OCI-LY7 (cell line): ENCODE results near the gene COQ8B. TPM values are rescaled to one million over a fixed set of nuclear protein-coding genes. Genes with fewer than 3 reads are reported as not detected.

ENCODE experiments used
- BruUV-seq: library from RNA; stranded (reverse); fragments of 400-500 nt; replicated peaks from 2 replicates; lab custom pipeline; 2021; lab: Mats Ljungman, UMichigan
- CTCF ChIA-PET: fragments of 300-600 bp; sonication (Branson Sonifier 250); formaldehyde crosslinking; loops from one replicate; lab custom pipeline; 2022; ENCODE audit warnings: antibody characterized with exemption; ENCODE audit not compliant: unreplicated experiment; lab: Charles Lee
- POLR2A ChIA-PET: fragments of 300-600 bp; sonication (Branson Sonifier 250); formaldehyde crosslinking; loops from one replicate; lab custom pipeline; 2022; ENCODE audit warnings: antibody characterized with exemption; lab: Charles Lee
- DNase-seq: peaks from one replicate; pipeline ENCODE4 v3.0.0-alpha.2; 2015; ENCODE audit warnings: low spot score
- H2AFZ ChIP-seq: fragments of 200-600 bp; sonication (generic), shearing (Covaris generic); 2 replicates; pipeline ENCODE4 v1.6.1; 2014; ENCODE audit warnings: mild to moderate bottlenecking, antibody characterized with exemption, low read length, moderate library complexity
- H3K27ac ChIP-seq: fragments of 200-600 bp; sonication (generic); 2 replicates; pipeline ENCODE4 v1.5.1; 2014; ENCODE audit warnings: mixed run types, low read depth, mild to moderate bottlenecking, moderate library complexity, low read length, inconsistent platforms; ENCODE audit not compliant: poor library complexity, severe bottlenecking
- H3K36me3 ChIP-seq: fragments of 200-600 bp; sonication (generic); 2 replicates; pipeline ENCODE4 v1.6.1; 2014; ENCODE audit warnings: mild to moderate bottlenecking, antibody characterized with exemption, low read length, moderate library complexity, mixed read lengths; ENCODE audit not compliant: insufficient read depth
- H3K4me1 ChIP-seq: fragments of 200-600 bp; sonication (generic); 2 replicates; pipeline ENCODE4 v1.5.1; 2014; ENCODE audit warnings: mild to moderate bottlenecking, low read length; ENCODE audit not compliant: insufficient read depth, poor library complexity, severe bottlenecking
- H3K4me2 ChIP-seq: fragments of 200-600 bp; sonication (generic); 2 replicates; pipeline ENCODE4 v1.6.1; 2014; ENCODE audit warnings: mild to moderate bottlenecking, low read length
- H3K4me3 ChIP-seq: fragments of 200-600 bp; sonication (generic); 2 replicates; pipeline ENCODE4 v1.5.1; 2014; ENCODE audit warnings: mild to moderate bottlenecking, low read depth, low read length; ENCODE audit not compliant: poor library complexity, severe bottlenecking
- H3K79me2 ChIP-seq: fragments of 200-600 bp; sonication (generic); 2 replicates; pipeline ENCODE4 v1.6.1; 2016; ENCODE audit warnings: low read depth, mild to moderate bottlenecking, low read length, moderate library complexity, mixed read lengths; ENCODE audit not compliant: insufficient read depth
- H3K9me2 ChIP-seq: fragments of 200-600 bp; sonication (generic); 2 replicates; pipeline ENCODE4 v1.6.1; 2016; ENCODE audit warnings: mild to moderate bottlenecking, low read length, mixed read lengths; ENCODE audit not compliant: insufficient read depth
- H3K9me3 ChIP-seq: fragments of 200-600 bp; sonication (generic); 2 replicates; pipeline ENCODE4 v1.6.1; 2014; ENCODE audit warnings: mild to moderate bottlenecking, mixed run types, low read length, mixed read lengths
- H4K20me1 ChIP-seq: fragments of 200-600 bp; sonication (generic); 2 replicates; pipeline ENCODE4 v1.6.1; 2014; ENCODE audit warnings: mild to moderate bottlenecking, antibody characterized with exemption, low read length, moderate library complexity, mixed read lengths; ENCODE audit not compliant: insufficient read depth
- CTCF ChIP-seq: fragments of 200-600 bp; sonication (generic); conservative IDR thresholded peaks from 2 replicates; pipeline ENCODE4 v1.5.1; 2014; ENCODE audit warnings: mild to moderate bottlenecking, antibody characterized with exemption, low read length, moderate library complexity, mixed read lengths
- EZH2phosphoT487 ChIP-seq: fragments of 200-600 bp; sonication (generic); IDR thresholded peaks from 2 replicates; pipeline ENCODE4 v1.6.1; 2018; ENCODE audit warnings: low read depth, borderline replicate concordance, mild to moderate bottlenecking, mixed run types, antibody characterized with exemption, low read length, moderate library complexity, mixed read lengths
- intact Hi-C: fragments of 100-400 bp; cut with micrococcal nuclease; formaldehyde crosslinking; loops from one replicate; pipeline ENCODE4 v1.10.0; 2022; ENCODE audit not compliant: unreplicated experiment
- total RNA-seq, 2 experiments: library from RNA; depleted of rRNA in 1 of 2; stranded (reverse); fragments of >200 nt in 1 of 2; shearing (Covaris generic) in 1 of 2; gene quantifications; 2 replicates each; pipeline ENCODE4 v1.2.3, GENCODE V29; 2014 to 2022

The COQ8B gene
- total RNA-seq, 2 experiments from 2014 or later = 34.6 to 34.9 TPM

- no peak overlapping the region for H3K4me2 ChIP-seq
- peaks cover 19% of the 10 kb centered on the region; the same call in 1 of the 2 replicates for H3K79me2 ChIP-seq
- H3K4me3 ChIP-seq = no peak overlapping the region
- H3K9me3 ChIP-seq = no peaks in the 10 kb centered on the region
- H2AFZ ChIP-seq = no peak overlapping the region
- ChIA-PET POLR2A (no interaction called here), CTCF (no interaction called here)
- peaks cover 25% of the 10 kb centered on the region for H3K4me1 ChIP-seq
- no peaks in the 10 kb centered on the region for H4K20me1 ChIP-seq
- H3K27ac ChIP-seq = no peak overlapping the region
- DNase-seq = no peak
- H3K36me3 ChIP-seq = peaks cover 10% of the 10 kb centered on the region; the same call in 1 of the 2 replicates
- intact Hi-C loops = no loop called here
- no peak for TF ChIP-seq EZH2phosphoT487
- no peak for TF ChIP-seq CTCF
- H3K9me2 ChIP-seq = no peaks in the 10 kb centered on the region
- no TSS peak for BruUV-seq
Measured at GRCh38 chr19:40745402-40745780, 28.7 kb upstream of the COQ8B start.

GRCh38 chr19:40744554-40745401, 28.1 kb upstream of the COQ8B start:
- POLR2A ChIA-PET = no interaction called here
- CTCF ChIA-PET = no interaction called here
- intact Hi-C loops = no loop called here
- H3K9me3 ChIP-seq = no peaks in the 10 kb centered on the region
- H3K79me2 ChIP-seq = peaks cover 15% of the 10 kb centered on the region; the same call in 1 of the 2 replicates
- BruUV-seq = no TSS peak
- no peak overlapping the region for H3K27ac ChIP-seq
- no peak overlapping the region for H3K4me3 ChIP-seq
- H3K4me2 ChIP-seq = no peak overlapping the region
- H3K4me1 ChIP-seq = peaks cover 22% of the 10 kb centered on the region
- H3K9me2 ChIP-seq = no peaks in the 10 kb centered on the region
- no peaks in the 10 kb centered on the region for H4K20me1 ChIP-seq
- H2AFZ ChIP-seq = no peak overlapping the region
- DNase-seq = peak; percentile 41
- TF ChIP-seq CTCF = peak; percentile 60
- TF ChIP-seq EZH2phosphoT487 = no peak
- peaks cover 10% of the 10 kb centered on the region; the same call in 1 of the 2 replicates for H3K36me3 ChIP-seq

- H3K4me1 ChIP-seq = peaks cover 13% of the 10 kb centered on the region
- no peak for DNase-seq
- H3K4me2 ChIP-seq = no peak overlapping the region
- no peaks in the 10 kb centered on the region for H3K9me3 ChIP-seq
- no peak overlapping the region for H2AFZ ChIP-seq
- no peaks in the 10 kb centered on the region for H3K9me2 ChIP-seq
- intact Hi-C loops = no loop called here
- no peak overlapping the region for H3K27ac ChIP-seq
- H3K79me2 ChIP-seq = peaks cover 6% of the 10 kb centered on the region; the same call in 1 of the 2 replicates
- no TSS peak for BruUV-seq
- H4K20me1 ChIP-seq = no peaks in the 10 kb centered on the region
- TF ChIP-seq CTCF (no peak), EZH2phosphoT487 (no peak)
- H3K36me3 ChIP-seq = peaks cover 10% of the 10 kb centered on the region; the same call in 1 of the 2 replicates
- ChIA-PET CTCF (no interaction called here), POLR2A (interaction anchor here (0.9 kb wide), 1 partner anchor 17 kb away, joined by 3 read pairs; no protein-coding TSS in a partner anchor)
- H3K4me3 ChIP-seq = no peak overlapping the region
Measured at GRCh38 chr19:40743926-40744325, 27.2 kb upstream of the COQ8B start.
